Thyroid gland (tissue), 4 donors: Measurements from ENCODE around the gene ZNF775. TPM values are rescaled to one million over a fixed set of nuclear protein-coding genes. Genes with fewer than 3 reads are reported as not detected.

ENCODE experiments used
- DNase-seq, 2 donors: peaks; one replicate each; pipeline ENCODE4 v3.0.0-alpha.2; 2019
- H3K27ac ChIP-seq, 3 donors: fragments of 200-600 bp; sonication (generic); 1 replicate in 2 of 3; 2 replicates in 1 of 3; pipeline ENCODE4 v1.5.1; 2016 to 2019; ENCODE audit warnings: mild to moderate bottlenecking in 1 of 3, moderate library complexity in 1 of 3
- H3K27me3 ChIP-seq: fragments of 200-600 bp; sonication (generic); one replicate; pipeline ENCODE4 v1.5.1; 2019
- H3K36me3 ChIP-seq, 2 donors: fragments of 200-600 bp; sonication (generic); one replicate each; pipeline ENCODE4 v1.5.1; 2016 to 2019
- H3K4me1 ChIP-seq, 2 donors: fragments of 200-600 bp; sonication (generic); one replicate each; pipeline ENCODE4 v1.5.1; 2017 to 2019
- H3K4me3 ChIP-seq, 3 donors: fragments of 200-600 bp; sonication (generic); replicated peaks in 1 of 3; 1 replicate in 2 of 3; 2 replicates in 1 of 3; pipeline ENCODE4 v1.5.1; 2016; ENCODE audit warnings: mild to moderate bottlenecking in 1 of 3
- H3K9me3 ChIP-seq: fragments of 200-600 bp; sonication (generic); one replicate; pipeline ENCODE4 v1.5.1; 2017
- POLR2A ChIP-seq, 2 donors: fragments of 450-650 bp; IDR thresholded peaks; one replicate each; pipeline ENCODE4 v1.6.1; 2017; ENCODE audit warnings: antibody characterized with exemption in 2 of 2, mild to moderate bottlenecking in 2 of 2, moderate library complexity in 1 of 2
- WGBS, 2 donors: methylation state at CpG; one replicate each; pipeline ENCODE4 v1.1.5; 2017; 5-methylcytosine and 5-hydroxymethylcytosine counted together
- intact Hi-C: fragments of 100-400 bp; cut with DNase I; formaldehyde crosslinking; loops from one replicate; pipeline ENCODE4 v1.15.1; 2023
- total RNA-seq, 4 donors: library from RNA; depleted of rRNA; stranded (reverse); fragments of >200 nt; gene quantifications; one replicate each; pipeline ENCODE4 v1.2.3, GENCODE V29; 2016
- TF ChIP-seq, protein P1 (sequence below), 6 experiments: fragments of 200-600 bp in 3 of 6; fragments of 450-650 bp in 3 of 6; sonication (generic) in 3 of 6; IDR thresholded peaks; one replicate each; pipeline ENCODE4 v1.5.1; 2016 to 2019; ENCODE audit warnings: antibody characterized with exemption in 6 of 6, mild to moderate bottlenecking in 2 of 6, inconsistent platforms in 1 of 6, moderate library complexity in 1 of 6

The ZNF775 gene
- total RNA-seq, 4 donors from 2014 or later: 4.3 to 7.5 (median 6.3) TPM

DNA sequence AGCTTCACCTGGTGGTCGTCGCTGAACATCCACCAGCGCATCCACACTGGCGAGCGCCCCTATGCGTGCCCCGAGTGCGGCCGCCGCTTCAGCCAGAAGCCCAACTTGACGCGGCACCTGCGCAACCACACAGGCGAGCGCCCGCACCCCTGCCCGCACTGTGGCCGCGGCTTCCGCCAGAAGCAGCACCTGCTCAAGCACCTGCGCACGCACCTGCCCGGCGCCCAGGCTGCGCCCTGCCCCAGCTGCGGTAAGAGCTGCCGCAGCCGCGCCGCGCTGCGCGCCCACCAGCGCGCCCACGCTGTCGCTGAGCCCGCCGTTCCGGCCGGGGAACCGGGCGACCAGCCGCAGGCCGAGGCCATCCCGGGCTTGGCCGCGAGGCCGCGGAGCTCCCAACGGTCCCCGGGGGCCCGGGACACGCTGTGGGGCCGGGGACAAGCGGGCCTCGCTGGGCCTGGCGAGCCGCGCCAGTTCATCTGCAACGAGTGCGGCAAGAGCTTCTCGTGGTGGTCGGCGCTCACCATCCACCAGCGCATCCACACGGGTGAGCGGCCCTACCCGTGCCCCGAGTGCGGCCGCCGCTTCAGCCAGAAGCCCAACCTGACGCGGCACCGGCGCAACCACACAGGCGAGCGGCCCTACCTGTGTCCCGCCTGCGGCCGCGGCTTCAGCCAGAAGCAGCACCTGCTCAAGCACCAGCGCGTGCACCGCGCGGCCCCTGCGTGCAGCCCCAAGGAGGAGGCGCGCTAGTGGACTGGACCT, 18.4 kb downstream of the ZNF775 start:
- Histone ChIP-seq H3K4me1 (peaks cover 0 to 12% of the 10 kb centered on the region in 2 donors), H3K36me3 (peaks cover 5 to 6% of the 10 kb centered on the region in 2 donors), H3K27ac (no peak overlapping the region), H3K4me3 (no peak overlapping the region), H3K27me3 (no peaks in the 10 kb centered on the region), H3K9me3 (no peaks in the 10 kb centered on the region)
- no peak for DNase-seq
- intact Hi-C loops: no loop called here
- WGBS, 2 donors: 97 to 98% methylated on average over 49 to 68 of the region's 91 CpGs
- TF ChIP-seq POLR2A (IDR thresholded peaks at IDR 0.05): no peak
- TF ChIP-seq, protein P1, sequence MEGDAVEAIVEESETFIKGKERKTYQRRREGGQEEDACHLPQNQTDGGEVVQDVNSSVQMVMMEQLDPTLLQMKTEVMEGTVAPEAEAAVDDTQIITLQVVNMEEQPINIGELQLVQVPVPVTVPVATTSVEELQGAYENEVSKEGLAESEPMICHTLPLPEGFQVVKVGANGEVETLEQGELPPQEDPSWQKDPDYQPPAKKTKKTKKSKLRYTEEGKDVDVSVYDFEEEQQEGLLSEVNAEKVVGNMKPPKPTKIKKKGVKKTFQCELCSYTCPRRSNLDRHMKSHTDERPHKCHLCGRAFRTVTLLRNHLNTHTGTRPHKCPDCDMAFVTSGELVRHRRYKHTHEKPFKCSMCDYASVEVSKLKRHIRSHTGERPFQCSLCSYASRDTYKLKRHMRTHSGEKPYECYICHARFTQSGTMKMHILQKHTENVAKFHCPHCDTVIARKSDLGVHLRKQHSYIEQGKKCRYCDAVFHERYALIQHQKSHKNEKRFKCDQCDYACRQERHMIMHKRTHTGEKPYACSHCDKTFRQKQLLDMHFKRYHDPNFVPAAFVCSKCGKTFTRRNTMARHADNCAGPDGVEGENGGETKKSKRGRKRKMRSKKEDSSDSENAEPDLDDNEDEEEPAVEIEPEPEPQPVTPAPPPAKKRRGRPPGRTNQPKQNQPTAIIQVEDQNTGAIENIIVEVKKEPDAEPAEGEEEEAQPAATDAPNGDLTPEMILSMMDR (IDR thresholded peaks at IDR 0.05): no peak

DNA sequence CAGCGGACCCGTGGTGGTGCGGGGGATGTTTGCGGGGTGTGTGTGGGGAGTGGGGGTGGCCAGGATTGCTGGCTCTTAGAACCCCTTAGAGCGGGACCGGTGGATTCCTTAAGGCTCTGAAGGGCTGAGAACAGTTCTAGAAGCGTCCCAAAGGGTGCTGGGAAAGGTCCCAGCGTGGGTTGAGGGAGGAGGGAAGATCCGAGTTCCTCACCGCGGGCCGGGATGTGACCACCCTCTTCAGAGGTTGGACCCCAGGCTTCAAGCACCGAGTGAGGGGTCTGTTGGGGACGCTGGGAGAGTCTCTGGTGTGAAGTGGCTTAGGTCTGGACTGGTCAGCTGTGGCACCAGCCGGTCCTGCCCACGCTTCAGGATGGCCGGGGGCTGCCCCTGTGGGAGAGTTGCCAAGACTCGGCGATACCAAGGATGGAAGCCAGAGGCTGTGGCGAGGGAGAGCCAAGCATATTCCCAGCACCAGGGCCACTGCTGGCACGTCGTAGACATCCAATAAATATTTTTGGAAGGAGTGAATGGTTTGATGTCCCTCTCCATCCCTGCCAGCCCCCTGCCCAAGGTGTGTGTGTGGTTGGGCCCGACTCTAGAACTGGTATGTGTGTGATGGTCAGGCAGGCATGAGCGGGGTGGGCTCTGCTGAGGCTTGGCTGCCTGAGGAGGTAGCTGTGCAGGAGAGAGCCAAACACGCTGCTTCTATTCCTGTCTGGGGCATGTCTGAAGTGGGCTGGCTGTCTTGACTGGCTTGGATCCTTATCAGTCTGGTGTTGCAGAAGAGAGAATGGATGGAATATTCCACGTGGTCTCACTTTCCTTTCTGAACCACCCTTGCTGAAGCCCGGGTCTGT, 19.2 kb downstream of the ZNF775 start:
- Histone ChIP-seq H3K36me3 (peaks cover 5 to 6% of the 10 kb centered on the region in 2 donors), H3K27me3 (no peaks in the 10 kb centered on the region), H3K4me3 (no peak overlapping the region), H3K27ac (no peak overlapping the region), H3K9me3 (no peaks in the 10 kb centered on the region), H3K4me1 (peaks cover 0 to 12% of the 10 kb centered on the region in 2 donors)
- WGBS, 2 donors: 91 to 92% methylated on average over 25 of the region's 27 CpGs
- intact Hi-C loops: no loop called here
- TF ChIP-seq, protein P1 (IDR thresholded peaks at IDR 0.05): no peak
- TF ChIP-seq POLR2A (IDR thresholded peaks at IDR 0.05): no peak
- no peak for DNase-seq

DNA sequence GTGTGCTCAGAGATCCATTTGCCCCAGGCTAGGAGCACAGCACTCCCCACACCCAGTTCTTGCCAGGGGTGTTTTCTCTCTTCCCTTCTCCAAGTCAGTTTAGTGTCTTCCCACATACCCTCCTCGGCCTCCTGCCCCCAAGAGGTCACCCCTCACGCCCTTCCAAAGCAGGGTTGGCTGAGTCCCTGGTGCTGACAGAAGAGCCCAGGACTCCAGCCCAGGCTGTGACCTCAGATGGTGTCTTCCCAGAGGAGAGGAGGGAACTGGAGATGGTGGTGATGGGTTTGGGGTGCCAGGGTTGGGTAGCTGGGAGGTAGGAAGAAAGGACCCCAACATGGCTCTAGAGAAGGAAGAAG, 19.8 kb downstream of the ZNF775 start:
- intact Hi-C loops: no loop called here
- H3K4me1 ChIP-seq: peaks cover 0 to 16% of the 10 kb centered on the region in 2 donors
- no peak overlapping the region for H3K27ac ChIP-seq
- TF ChIP-seq POLR2A (IDR thresholded peaks at IDR 0.05): no peak
- TF ChIP-seq, protein P1 (IDR thresholded peaks at IDR 0.05): no peak
- DNase-seq: no peak
- H3K36me3 ChIP-seq: peaks cover 5 to 6% of the 10 kb centered on the region in 2 donors
- no peaks in the 10 kb centered on the region for H3K27me3 ChIP-seq
- H3K4me3 ChIP-seq: no peak overlapping the region
- WGBS, 2 donors: 92 to 94% methylated on average over 2 of the region's 2 CpGs
- no peaks in the 10 kb centered on the region for H3K9me3 ChIP-seq

DNA sequence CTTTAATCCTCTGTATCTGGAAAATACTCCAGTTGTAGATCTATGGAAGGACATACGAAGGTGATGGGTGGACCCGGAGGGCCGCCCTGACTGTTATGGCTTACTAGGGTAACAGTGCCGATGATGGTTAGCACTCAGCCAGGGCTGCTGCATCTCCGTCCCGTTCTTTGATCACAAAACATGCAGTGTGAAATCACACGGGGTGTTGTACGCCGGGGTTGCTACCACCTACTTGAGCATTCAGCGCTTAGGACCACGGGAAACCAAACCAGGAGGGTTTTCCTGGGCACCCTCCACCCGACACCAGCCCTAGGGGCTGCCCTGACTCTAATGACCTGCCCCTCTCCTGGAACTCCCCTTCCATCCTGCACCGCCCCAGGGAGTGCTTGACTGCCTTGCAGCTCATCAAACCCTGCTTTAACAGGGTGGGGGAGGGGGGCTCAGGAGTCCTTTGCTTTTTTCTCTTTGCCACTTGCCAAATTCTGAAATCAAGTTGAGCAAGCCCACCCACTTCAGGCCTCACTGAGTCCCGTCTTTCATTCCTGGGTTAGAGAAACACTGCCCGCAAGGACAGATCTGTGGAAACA, 20.4 kb downstream of the ZNF775 start:
- Histone ChIP-seq H3K4me1 (peaks cover 5 to 21% of the 10 kb centered on the region in 2 donors), H3K4me3 (no peak overlapping the region), H3K27ac (no peak overlapping the region), H3K36me3 (peaks cover 5 to 6% of the 10 kb centered on the region in 2 donors), H3K27me3 (no peaks in the 10 kb centered on the region), H3K9me3 (no peaks in the 10 kb centered on the region)
- DNase-seq: no peak
- intact Hi-C loops: no loop called here
- WGBS, 2 donors: 81 to 86% methylated on average over 15 of the region's 15 CpGs
- TF ChIP-seq, protein P1 (IDR thresholded peaks at IDR 0.05): no peak
- no peak for TF ChIP-seq POLR2A (IDR thresholded peaks at IDR 0.05)
